IMR-90 (cell line): ENCODE results near the gene PSMA7.

Experiments used
- CEBPB ChIP-seq: IDR thresholded peaks from 2 replicates; pipeline ENCODE4 v1.6.1; 2012; ENCODE audit warnings: low read depth, low read length, improper control_type of control experiment
- CTCF ChIP-seq: conservative IDR thresholded peaks from 2 replicates; pipeline ENCODE4 v1.5.1; 2012; ENCODE audit warnings: mild to moderate bottlenecking, low read depth, low read length, improper control_type of control experiment
- ELK1 ChIP-seq: fragments of 150-350 bp; IDR thresholded peaks from 2 replicates; pipeline ENCODE4 v1.6.1; 2016; ENCODE audit warnings: low read depth, mild to moderate bottlenecking, low read length, moderate library complexity, borderline replicate concordance
- MAZ ChIP-seq: IDR thresholded peaks from 2 replicates; pipeline ENCODE4 v1.6.1; 2012; ENCODE audit warnings: low read depth, mild to moderate bottlenecking, low read length, improper control_type of control experiment, moderate library complexity, borderline replicate concordance
- MXI1 ChIP-seq: IDR thresholded peaks from 2 replicates; pipeline ENCODE4 v1.6.1; 2012; ENCODE audit warnings: low read depth, mild to moderate bottlenecking, low read length, moderate library complexity, borderline replicate concordance
- POLR2A ChIP-seq: IDR thresholded peaks from 2 replicates; pipeline ENCODE4 v1.6.1; 2012; ENCODE audit warnings: mild to moderate bottlenecking, low read depth, low read length
- RFX5 ChIP-seq: IDR thresholded peaks from 2 replicates; pipeline ENCODE4 v1.8.0; 2012; ENCODE audit warnings: low read depth, mild to moderate bottlenecking, low read length, moderate library complexity
- SMC3 ChIP-seq: fragments of 150-350 bp; IDR thresholded peaks from 2 replicates; pipeline ENCODE4 v1.6.1; 2016; ENCODE audit warnings: low read depth, mild to moderate bottlenecking, antibody characterized with exemption, low read length, moderate library complexity
- USF2 ChIP-seq: fragments of 150-350 bp; IDR thresholded peaks from 2 replicates; pipeline ENCODE4 v1.6.1; 2017; ENCODE audit warnings: mild to moderate bottlenecking, antibody characterized with exemption, low read length, low read depth

GRCh38 chr20:62118113-62119043 lies 24.8 kb downstream of the PSMA7 start:
- TF ChIP-seq SMC3 (no peak), POLR2A (no peak), RFX5 (no peak), CTCF (no peak), ELK1 (no peak), USF2 (no peak), CEBPB (no peak), MAZ (no peak), MXI1 (no peak)
